Measurements from ENCODE around the gene TMEM39B. TPM values are rescaled to one million over a fixed set of nuclear protein-coding genes. Genes with fewer than 3 reads are reported as not detected.
"Not testable (repeated sequence)": the region's sequence is repeated elsewhere in the genome, so short reads cannot be mapped to it uniquely, and the experiment has no call there.

The TMEM39B gene
- total and polyA plus RNA-seq, 2 experiments from 2014 or later: 10.1 to 17.8 TPM

- TF ChIP-seq, protein P1, sequence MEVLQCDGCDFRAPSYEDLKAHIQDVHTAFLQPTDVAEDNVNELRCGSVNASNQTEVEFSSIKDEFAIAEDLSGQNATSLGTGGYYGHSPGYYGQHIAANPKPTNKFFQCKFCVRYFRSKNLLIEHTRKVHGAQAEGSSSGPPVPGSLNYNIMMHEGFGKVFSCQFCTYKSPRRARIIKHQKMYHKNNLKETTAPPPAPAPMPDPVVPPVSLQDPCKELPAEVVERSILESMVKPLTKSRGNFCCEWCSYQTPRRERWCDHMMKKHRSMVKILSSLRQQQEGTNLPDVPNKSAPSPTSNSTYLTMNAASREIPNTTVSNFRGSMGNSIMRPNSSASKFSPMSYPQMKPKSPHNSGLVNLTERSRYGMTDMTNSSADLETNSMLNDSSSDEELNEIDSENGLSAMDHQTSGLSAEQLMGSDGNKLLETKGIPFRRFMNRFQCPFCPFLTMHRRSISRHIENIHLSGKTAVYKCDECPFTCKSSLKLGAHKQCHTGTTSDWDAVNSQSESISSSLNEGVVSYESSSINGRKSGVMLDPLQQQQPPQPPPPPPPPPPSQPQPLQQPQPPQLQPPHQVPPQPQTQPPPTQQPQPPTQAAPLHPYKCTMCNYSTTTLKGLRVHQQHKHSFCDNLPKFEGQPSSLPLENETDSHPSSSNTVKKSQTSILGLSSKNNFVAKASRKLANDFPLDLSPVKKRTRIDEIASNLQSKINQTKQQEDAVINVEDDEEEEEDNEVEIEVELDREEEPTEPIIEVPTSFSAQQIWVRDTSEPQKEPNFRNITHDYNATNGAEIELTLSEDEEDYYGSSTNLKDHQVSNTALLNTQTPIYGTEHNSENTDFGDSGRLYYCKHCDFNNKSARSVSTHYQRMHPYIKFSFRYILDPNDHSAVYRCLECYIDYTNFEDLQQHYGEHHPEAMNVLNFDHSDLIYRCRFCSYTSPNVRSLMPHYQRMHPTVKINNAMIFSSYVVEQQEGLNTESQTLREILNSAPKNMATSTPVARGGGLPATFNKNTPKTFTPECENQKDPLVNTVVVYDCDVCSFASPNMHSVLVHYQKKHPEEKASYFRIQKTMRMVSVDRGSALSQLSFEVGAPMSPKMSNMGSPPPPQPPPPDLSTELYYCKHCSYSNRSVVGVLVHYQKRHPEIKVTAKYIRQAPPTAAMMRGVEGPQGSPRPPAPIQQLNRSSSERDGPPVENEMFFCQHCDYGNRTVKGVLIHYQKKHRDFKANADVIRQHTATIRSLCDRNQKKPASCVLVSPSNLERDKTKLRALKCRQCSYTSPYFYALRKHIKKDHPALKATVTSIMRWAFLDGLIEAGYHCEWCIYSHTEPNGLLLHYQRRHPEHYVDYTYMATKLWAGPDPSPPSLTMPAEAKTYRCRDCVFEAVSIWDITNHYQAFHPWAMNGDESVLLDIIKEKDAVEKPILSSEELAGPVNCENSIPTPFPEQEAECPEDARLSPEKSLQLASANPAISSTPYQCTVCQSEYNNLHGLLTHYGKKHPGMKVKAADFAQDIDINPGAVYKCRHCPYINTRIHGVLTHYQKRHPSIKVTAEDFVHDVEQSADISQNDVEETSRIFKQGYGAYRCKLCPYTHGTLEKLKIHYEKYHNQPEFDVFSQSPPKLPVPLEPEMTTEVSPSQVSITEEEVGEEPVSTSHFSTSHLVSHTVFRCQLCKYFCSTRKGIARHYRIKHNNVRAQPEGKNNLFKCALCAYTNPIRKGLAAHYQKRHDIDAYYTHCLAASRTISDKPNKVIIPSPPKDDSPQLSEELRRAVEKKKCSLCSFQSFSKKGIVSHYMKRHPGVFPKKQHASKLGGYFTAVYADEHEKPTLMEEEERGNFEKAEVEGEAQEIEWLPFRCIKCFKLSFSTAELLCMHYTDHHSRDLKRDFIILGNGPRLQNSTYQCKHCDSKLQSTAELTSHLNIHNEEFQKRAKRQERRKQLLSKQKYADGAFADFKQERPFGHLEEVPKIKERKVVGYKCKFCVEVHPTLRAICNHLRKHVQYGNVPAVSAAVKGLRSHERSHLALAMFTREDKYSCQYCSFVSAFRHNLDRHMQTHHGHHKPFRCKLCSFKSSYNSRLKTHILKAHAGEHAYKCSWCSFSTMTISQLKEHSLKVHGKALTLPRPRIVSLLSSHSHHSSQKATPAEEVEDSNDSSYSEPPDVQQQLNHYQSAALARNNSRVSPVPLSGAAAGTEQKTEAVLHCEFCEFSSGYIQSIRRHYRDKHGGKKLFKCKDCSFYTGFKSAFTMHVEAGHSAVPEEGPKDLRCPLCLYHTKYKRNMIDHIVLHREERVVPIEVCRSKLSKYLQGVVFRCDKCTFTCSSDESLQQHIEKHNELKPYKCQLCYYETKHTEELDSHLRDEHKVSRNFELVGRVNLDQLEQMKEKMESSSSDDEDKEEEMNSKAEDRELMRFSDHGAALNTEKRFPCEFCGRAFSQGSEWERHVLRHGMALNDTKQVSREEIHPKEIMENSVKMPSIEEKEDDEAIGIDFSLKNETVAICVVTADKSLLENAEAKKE (CRISPR knock-in tag; IDR thresholded peaks at IDR 0.05): no peak
- TF ChIP-seq ZNF114 (CRISPR knock-in tag; IDR thresholded peaks at IDR 0.05): no peak
Observed at GRCh38 chr1:32112806-32113375, 40.2 kb downstream of the TMEM39B start (continued).

DNA sequence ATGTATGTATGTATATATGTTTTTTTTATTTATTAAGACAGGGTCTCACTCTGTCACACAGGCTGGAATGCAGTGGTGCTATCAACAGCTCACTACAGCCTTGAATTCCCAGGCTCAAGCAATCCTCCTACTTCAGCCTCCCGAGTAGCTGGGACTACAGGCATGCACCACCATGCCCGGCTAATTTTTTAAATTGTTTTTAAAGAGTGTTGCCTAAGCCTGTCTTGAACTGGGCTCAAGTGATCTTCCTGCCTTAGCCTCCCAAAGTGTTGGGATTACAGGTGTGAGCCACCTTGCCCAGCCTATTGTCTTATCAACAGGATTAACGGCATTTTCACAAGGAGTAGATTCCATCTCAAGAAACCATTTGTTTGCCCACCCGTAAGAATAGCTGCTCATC lies 40.7 kb downstream of the TMEM39B start:
- not testable (repeated sequence) for H3K4me2 ChIP-seq; DNase-seq (ENCODE audit: low spot score); H3K4me1 ChIP-seq (ENCODE audit: insufficient read depth); H3K27me3 ChIP-seq (ENCODE audit: insufficient read depth); H3K27ac Mint-ChIP-seq; ATAC-seq; H3K27ac ChIP-seq (ENCODE audit: low read depth); H3K9me2 ChIP-seq (ENCODE audit: insufficient read depth); H3K27me3 Mint-ChIP-seq (ENCODE audit: insufficient read depth, low read depth, poor library complexity); H3K4me3 Mint-ChIP-seq; H3K36me3 ChIP-seq (ENCODE audit: insufficient read depth); H3K9me3 Mint-ChIP-seq; H2AFZ ChIP-seq; H3K4me3 ChIP-seq; H3K36me3 Mint-ChIP-seq (ENCODE audit: low read depth)
- peaks cover 74% of the 10 kb centered on the region for H4K20me1 ChIP-seq (replicated peaks; ENCODE audit: insufficient read depth)
- H3K79me2 ChIP-seq (replicated peaks; ENCODE audit: insufficient read depth): peaks cover 100% of the 10 kb centered on the region
- peaks cover 12% of the 10 kb centered on the region; the same call in 2 of the 3 replicates for H3K4me1 Mint-ChIP-seq
- H3F3A ChIP-seq (replicated peaks; ENCODE audit: low read depth): peaks cover 13% of the 10 kb centered on the region

- Mint-ChIP-seq H3K27me3 (ENCODE audit: insufficient read depth, low read depth, poor library complexity) (peaks cover under 1% of the 10 kb centered on the region), H3K36me3 (ENCODE audit: low read depth) (peaks cover 7% of the 10 kb centered on the region; the same call in 2 of the 3 replicates), H3K4me3 (no peak overlapping the region), H3K9me3 (no peaks in the 10 kb centered on the region), H3K27ac (no peak overlapping the region), H3K4me1 (peaks cover 9% of the 10 kb centered on the region; the same call in 2 of the 3 replicates)
- Histone ChIP-seq H2AFZ (no peak overlapping the region), H3K9me2 (ENCODE audit: insufficient read depth) (no peaks in the 10 kb centered on the region), H3K4me3 (no peak overlapping the region), H4K20me1 (replicated peaks; ENCODE audit: insufficient read depth) (peaks cover 77% of the 10 kb centered on the region), H3K4me2 (no peak overlapping the region), H3K79me2 (replicated peaks; ENCODE audit: insufficient read depth) (peaks cover 99% of the 10 kb centered on the region), H3F3A (replicated peaks; ENCODE audit: low read depth) (peaks cover 7% of the 10 kb centered on the region; the same call in 1 of the 2 replicates), H3K27ac (ENCODE audit: low read depth) (no peak overlapping the region), H3K27me3 (ENCODE audit: insufficient read depth) (no peaks in the 10 kb centered on the region), H3K4me1 (ENCODE audit: insufficient read depth) (no peaks in the 10 kb centered on the region), H3K36me3 (ENCODE audit: insufficient read depth) (no peaks in the 10 kb centered on the region)
- DNase-seq (ENCODE audit: low spot score): no peak
- TF ChIP-seq NANOG (IDR thresholded peaks at IDR 0.05; ENCODE audit: borderline replicate concordance) (no peak), EZH2phosphoT487 (IDR thresholded peaks at IDR 0.05; ENCODE audit: unreplicated experiment) (no peak), CTCF (conservative IDR thresholded peaks at IDR 0.05; ENCODE audit: low read depth in 2 of 2) (no peak), ZNF331 (CRISPR knock-in tag; IDR thresholded peaks at IDR 0.05; ENCODE audit: low read depth) (no peak), ETS1 (IDR thresholded peaks at IDR 0.05) (no peak), POLR2AphosphoS5 (IDR thresholded peaks at IDR 0.05; ENCODE audit: low read depth) (no peak), STAT1 (IDR thresholded peaks at IDR 0.05; ENCODE audit: unreplicated experiment) (no peak), EZH2 (IDR thresholded peaks at IDR 0.05; ENCODE audit: low read depth, unreplicated experiment) (no peak), ZNF114 (CRISPR knock-in tag; IDR thresholded peaks at IDR 0.05) (no peak)
- ATAC-seq: no peak
Observed at GRCh38 chr1:32114420-32114819, 41.7 kb downstream of the TMEM39B start.

Data from GM23338 (cell line).